OCI-LY7 (cell line): ENCODE data around the gene DENND1A.

Source experiments
- EZH2phosphoT487 ChIP-seq: fragments of 200-600 bp; sonication (generic); IDR thresholded peaks from 2 replicates; pipeline ENCODE4 v1.6.1; 2018; ENCODE audit warnings: low read depth, borderline replicate concordance, mild to moderate bottlenecking, mixed run types, antibody characterized with exemption, low read length, moderate library complexity, mixed read lengths
- TF ChIP-seq, protein P1 (sequence below): fragments of 200-600 bp; sonication (generic); conservative IDR thresholded peaks from 2 replicates; pipeline ENCODE4 v1.5.1; 2014; ENCODE audit warnings: mild to moderate bottlenecking, antibody characterized with exemption, low read length, moderate library complexity, mixed read lengths

- TF ChIP-seq, protein P1, sequence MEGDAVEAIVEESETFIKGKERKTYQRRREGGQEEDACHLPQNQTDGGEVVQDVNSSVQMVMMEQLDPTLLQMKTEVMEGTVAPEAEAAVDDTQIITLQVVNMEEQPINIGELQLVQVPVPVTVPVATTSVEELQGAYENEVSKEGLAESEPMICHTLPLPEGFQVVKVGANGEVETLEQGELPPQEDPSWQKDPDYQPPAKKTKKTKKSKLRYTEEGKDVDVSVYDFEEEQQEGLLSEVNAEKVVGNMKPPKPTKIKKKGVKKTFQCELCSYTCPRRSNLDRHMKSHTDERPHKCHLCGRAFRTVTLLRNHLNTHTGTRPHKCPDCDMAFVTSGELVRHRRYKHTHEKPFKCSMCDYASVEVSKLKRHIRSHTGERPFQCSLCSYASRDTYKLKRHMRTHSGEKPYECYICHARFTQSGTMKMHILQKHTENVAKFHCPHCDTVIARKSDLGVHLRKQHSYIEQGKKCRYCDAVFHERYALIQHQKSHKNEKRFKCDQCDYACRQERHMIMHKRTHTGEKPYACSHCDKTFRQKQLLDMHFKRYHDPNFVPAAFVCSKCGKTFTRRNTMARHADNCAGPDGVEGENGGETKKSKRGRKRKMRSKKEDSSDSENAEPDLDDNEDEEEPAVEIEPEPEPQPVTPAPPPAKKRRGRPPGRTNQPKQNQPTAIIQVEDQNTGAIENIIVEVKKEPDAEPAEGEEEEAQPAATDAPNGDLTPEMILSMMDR, result no peak
- TF ChIP-seq EZH2phosphoT487, result no peak
Measured at GRCh38 chr9:123362856-123363255, 567.1 kb downstream of the DENND1A start.
